GM10248 (cell line): Measurements from ENCODE around the gene KLF18.

Source experiments
- CTCF ChIA-PET: fragments of 300-600 bp; sonication (Branson Sonifier 250); formaldehyde crosslinking; extraction: SDS; loops from one replicate; lab custom pipeline; 2021; ENCODE audit warnings: antibody characterized with exemption; lab: Yijun Ruan, JAX
- POLR2A ChIA-PET: fragments of 350-650 bp; sonication (Branson Sonifier 250); formaldehyde crosslinking; extraction: SDS; loops from one replicate; lab custom pipeline; 2020; ENCODE audit warnings: antibody characterized with exemption; lab: Yijun Ruan, JAX
- DNase-seq: peaks from one replicate; pipeline ENCODE4 v3.0.0; 2012; ENCODE audit errors: extremely low spot score
- TF ChIP-seq, protein P1 (sequence below): IDR thresholded peaks from 2 replicates; pipeline ENCODE4 v1.5.1; 2012; ENCODE audit warnings: mild to moderate bottlenecking, low read depth; ENCODE audit errors: extremely low read depth, missing control alignments, control extremely low read depth

The KLF18 gene

DNA sequence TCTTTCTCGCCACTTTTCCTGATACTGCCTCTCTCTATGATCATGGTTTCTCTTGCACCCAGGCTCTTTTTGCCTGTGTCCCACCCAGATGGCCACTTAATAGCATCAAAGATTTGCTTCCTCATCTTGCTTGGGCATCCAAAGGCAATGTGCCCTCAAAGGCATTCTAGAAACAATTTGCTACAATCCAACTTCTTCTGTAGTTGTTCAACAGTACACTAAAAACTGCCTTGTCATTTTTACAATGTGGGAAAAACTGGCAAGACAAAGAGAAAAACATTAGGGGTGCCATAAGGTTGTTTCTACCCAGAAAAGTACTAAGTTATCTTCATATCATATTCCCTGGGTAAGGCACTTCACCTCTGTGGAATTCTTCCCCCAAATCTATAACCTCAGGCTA lies 16.5 kb upstream of the KLF18 start:
- TF ChIP-seq, protein P1, sequence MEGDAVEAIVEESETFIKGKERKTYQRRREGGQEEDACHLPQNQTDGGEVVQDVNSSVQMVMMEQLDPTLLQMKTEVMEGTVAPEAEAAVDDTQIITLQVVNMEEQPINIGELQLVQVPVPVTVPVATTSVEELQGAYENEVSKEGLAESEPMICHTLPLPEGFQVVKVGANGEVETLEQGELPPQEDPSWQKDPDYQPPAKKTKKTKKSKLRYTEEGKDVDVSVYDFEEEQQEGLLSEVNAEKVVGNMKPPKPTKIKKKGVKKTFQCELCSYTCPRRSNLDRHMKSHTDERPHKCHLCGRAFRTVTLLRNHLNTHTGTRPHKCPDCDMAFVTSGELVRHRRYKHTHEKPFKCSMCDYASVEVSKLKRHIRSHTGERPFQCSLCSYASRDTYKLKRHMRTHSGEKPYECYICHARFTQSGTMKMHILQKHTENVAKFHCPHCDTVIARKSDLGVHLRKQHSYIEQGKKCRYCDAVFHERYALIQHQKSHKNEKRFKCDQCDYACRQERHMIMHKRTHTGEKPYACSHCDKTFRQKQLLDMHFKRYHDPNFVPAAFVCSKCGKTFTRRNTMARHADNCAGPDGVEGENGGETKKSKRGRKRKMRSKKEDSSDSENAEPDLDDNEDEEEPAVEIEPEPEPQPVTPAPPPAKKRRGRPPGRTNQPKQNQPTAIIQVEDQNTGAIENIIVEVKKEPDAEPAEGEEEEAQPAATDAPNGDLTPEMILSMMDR, result no peak
- ChIA-PET POLR2A (no interaction called here), CTCF (no interaction called here)
- DNase-seq, result no peak

DNA sequence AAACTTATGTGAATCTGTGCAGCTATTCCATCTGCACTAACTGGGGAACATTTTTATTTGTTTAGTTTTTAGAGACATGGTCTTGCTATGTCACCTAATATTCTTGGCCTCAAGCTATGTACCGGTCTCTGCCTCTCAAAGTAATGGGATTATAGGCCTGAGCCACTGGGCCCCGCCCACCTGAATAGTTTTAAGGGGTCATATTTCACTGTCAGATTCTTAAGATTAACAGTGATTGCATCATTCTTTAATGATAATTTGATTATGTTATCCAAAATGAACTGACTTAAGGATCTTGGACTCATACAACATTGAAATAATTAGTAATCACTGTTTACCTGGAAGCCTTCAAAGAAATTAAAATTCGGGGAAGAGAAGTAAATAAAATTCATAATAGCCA lies 12.6 kb upstream of the KLF18 start:
- DNase-seq, result no peak
- TF ChIP-seq, protein P1, result no peak
- POLR2A ChIA-PET, result no interaction called here
- CTCF ChIA-PET, result no interaction called here

DNA sequence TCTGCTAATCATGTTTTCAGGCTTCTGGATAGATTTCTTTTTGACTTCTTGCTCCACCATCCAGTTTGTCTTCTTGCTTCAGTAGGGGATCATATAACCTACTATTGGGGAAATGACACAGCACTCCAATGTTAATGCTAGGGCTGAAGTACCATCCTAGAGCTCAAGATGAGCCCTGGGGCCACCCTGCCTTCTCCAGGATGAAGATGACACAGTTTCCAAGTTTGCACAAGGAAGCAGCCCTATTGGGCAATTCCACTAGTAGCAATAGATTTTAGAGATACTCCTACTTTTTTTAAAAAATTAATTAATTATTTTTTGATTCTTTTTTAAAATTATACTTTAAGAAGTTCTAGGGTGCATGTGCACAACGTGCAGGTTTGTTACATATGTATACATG lies 11.3 kb upstream of the KLF18 start:
- ChIA-PET CTCF (interaction anchor here (1.0 to 1.6 kb wide), 2 partner anchors 10 to 15 kb away, joined by 3 to 6 read pairs; no protein-coding TSS in a partner anchor), POLR2A (no interaction called here)
- TF ChIP-seq, protein P1, result no peak
- DNase-seq, result no peak

DNA sequence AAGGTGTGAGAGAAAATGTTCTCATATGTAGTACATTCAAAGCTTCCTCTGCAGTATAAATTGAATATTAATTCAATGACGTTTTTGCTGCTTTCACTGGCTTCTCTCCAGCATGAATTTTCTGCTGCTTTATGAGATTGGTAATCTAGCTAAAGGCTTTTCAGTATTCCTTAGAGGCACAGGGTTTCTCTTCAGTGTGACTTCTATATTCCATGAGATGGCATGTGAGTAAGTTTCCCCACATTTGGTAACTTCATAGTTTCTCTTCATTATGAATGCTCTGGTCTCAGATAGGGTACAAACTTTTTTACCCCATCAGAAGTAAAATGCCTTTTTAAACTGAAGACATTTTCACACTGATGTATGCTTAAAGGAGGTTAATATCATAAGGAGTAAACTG lies 10.4 kb upstream of the KLF18 start:
- ChIA-PET CTCF (interaction anchor here (0.9 to 1.6 kb wide), 6 partner anchors 9 to 64 kb away, joined by 3 to 6 read pairs (median 3); partner anchors contain the start of gene DMAP1), POLR2A (interaction anchor here (0.6 kb wide), 1 partner anchor 15 kb away, joined by 3 read pairs; no protein-coding TSS in a partner anchor)
- TF ChIP-seq, protein P1, result no peak
- DNase-seq, result no peak

DNA sequence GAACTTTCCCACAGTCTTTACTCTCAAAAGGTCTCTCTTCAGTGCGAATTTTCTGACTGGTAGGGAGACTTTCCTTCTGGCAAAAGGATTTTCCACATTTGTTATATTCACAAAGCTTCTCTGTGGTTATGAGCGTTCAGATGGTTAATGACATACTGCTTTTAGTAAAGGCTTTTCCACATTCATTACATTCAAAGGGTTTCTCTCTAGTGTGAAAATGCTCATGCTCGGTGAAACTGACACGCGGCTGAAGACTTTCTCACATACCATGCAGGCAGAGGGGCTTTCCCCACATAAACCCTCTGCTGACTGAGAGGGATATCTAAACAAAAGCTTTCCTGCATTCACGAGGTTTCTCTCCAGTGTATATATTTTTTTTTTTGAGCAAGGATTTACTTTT lies 9.9 kb upstream of the KLF18 start:
- CTCF ChIA-PET, result interaction anchor here (0.9 to 1.6 kb wide), 5 partner anchors 12 to 64 kb away, joined by 3 to 6 read pairs (median 3); partner anchors contain the start of gene DMAP1
- TF ChIP-seq, protein P1, result no peak
- POLR2A ChIA-PET, result interaction anchor here (0.6 kb wide), 1 partner anchor 15 kb away, joined by 3 read pairs; no protein-coding TSS in a partner anchor
- DNase-seq, result peak; percentile 43

DNA sequence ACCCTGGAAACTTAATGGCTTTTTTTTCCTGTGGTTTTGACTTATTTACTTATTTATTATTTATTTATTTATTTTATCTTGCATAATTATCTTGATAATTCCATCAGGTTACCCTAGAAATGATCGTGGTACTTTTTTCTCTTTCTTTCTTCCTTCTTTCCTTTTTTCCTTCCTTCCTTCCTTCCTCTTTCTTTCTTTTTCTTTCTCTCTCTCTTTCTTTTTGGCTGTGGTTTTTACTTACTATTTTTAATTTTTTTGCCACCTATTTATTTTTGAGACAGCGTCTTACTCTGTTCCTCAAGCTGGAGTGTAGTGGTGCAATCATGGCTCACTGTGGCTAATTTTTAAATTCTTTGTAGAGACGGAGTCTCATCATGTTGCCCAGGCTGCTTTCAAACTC lies 6.2 kb upstream of the KLF18 start:
- no peak for DNase-seq
- TF ChIP-seq, protein P1, result no peak
- CTCF ChIA-PET, result no interaction called here
- POLR2A ChIA-PET, result no interaction called here
